Peyer's patch (tissue), 4 donors: Measurements from ENCODE around the gene TK2.

Experiments
- CTCF ChIP-seq, 6 experiments: fragments of 450-650 bp in 4 of 6; fragments of 200-600 bp in 2 of 6; sonication (generic) in 1 of 6; IDR thresholded peaks; one replicate each; pipeline ENCODE4 v1.5.1; 2017 to 2019; ENCODE audit warnings: antibody characterized with exemption in 6 of 6, mild to moderate bottlenecking in 3 of 6, moderate library complexity in 1 of 6
- POLR2A ChIP-seq, 2 donors: fragments of 450-650 bp; IDR thresholded peaks; one replicate each; pipeline ENCODE4 v1.5.1; 2017; ENCODE audit warnings: antibody characterized with exemption in 2 of 2, mild to moderate bottlenecking in 2 of 2, moderate library complexity in 2 of 2

GRCh38 chr16:66470556-66470955 lies 79.4 kb downstream of the TK2 start:
- no peak for TF ChIP-seq CTCF (IDR thresholded peaks at IDR 0.05)
- no peak for TF ChIP-seq POLR2A (IDR thresholded peaks at IDR 0.05)
